GM18520 (cell line): Measurements from ENCODE around the gene MUS81.

Experiments
- ATAC-seq: cut with Tn5 transposase; IDR thresholded peaks from one replicate; pipeline ENCODE4 v1.9.1; 2021; ENCODE audit not compliant: unreplicated experiment

Gene MUS81

GRCh38 chr11:65871811-65872548 is 11.7 kb downstream of the MUS81 start:
- ATAC-seq, result no peak

GRCh38 chr11:65872586-65873317 is 12.5 kb downstream of the MUS81 start, which contains the start of gene EFEMP2:
Gene EFEMP2 (minus strand): TSS chr11:65872800. CDS start chr11:65872354, 446 bp downstream.
- no peak for ATAC-seq

DNA sequence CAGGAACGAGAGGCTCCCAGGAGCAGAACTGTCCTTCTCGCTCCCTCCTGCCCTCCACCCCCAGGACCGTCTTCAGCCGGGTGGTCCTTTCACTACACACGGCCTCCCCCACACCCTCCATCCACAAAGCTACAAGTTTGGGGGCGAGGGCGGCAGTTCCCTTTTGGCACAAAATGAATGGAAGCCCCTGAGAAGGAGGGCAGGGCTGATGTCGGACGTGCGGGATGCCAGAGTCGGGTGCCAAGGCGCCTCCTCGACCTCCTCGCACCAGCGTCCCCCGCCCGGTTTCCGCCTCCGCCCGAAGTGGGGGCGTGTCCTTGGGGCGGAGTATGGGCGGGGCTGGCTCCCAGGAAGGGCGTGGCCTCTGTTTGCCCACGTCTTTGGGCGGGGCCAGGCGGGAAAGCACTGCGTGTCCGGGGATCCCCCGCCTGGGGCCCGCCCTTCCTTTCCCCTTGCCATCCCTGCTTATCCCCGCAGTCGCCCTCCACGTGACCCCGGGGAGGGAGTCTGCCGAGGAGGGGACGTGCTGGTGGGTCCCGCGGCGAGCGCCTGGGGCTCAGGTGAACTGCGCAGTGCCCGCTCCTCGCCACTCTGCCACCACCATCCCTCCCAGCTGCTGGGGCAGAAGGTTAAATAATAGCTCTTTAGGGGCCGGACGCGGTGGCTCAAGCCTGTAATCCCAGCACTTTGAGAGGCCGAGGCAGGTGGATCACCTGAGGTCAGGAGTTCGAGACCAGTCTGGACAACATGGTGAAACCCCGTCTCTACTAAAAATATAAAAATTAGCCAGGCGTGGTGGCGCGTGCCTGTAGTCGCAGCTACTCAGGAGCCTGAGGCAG is 13.3 kb downstream of the MUS81 start:
- ATAC-seq, result peak; percentile 83

GRCh38 chr11:65879617-65880016 is 19.4 kb downstream of the MUS81 start, which contains the start of gene CTSW:
Gene CTSW (plus strand): TSS chr11:65879837. CDS start chr11:65879855, 18 bp downstream.
- no peak for ATAC-seq

DNA sequence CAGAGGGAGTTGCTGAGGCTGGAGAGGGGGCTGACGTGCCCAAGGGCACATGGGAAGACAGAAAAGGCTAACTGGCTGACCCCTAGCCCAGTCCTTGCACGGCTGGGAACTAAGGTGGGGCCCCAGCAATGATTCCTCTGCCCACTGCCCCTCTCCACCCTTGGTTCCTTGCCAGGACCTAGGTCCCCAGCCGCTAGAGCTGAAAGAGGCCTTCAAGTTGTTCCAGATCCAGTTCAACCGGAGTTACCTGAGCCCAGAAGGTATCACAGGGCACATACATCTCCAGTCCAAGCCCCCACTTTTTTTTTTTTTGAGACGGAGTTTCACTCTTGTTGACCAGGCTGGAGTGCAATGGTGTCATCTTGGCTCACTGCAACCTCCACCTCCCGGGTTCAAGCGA is 19.8 kb downstream of the MUS81 start:
- ATAC-seq, result no peak

GRCh38 chr11:65880844-65881421 is 20.7 kb downstream of the MUS81 start:
- ATAC-seq, result no peak

DNA sequence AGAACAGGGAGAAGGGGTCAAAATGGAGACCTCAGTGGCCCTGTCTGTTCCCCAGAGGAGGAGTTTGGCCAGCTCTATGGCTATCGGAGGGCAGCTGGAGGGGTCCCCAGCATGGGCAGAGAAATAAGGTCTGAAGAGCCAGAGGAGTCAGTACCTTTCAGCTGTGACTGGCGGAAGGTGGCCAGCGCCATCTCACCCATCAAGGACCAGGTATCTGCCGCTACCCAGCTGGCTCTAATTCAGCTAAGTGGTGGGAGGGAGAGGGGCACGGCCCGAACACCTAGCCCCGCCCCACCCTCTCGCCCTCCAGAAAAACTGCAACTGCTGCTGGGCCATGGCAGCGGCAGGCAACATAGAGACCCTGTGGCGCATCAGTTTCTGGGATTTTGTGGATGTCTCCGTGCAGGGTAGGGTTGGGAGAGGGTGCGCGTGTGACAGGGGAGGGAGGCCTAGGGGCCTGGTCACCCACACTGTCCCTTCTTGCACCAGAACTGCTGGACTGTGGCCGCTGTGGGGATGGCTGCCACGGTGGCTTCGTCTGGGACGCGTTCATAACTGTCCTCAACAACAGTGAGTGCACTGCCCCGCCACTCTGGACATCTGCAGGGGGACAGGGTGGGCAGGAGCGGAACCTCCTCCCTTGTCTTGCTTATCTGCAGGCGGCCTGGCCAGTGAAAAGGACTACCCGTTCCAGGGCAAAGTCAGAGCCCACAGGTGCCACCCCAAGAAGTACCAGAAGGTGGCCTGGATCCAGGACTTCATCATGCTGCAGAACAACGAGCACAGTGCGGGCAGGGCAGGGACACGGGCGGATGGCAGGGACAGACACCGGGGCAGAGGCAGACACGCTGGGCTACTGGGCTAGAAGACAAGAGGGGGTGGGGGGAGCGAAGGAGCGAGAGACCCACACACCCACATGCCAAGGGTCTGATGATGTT is 22.2 kb downstream of the MUS81 start:
- no peak for ATAC-seq

DNA sequence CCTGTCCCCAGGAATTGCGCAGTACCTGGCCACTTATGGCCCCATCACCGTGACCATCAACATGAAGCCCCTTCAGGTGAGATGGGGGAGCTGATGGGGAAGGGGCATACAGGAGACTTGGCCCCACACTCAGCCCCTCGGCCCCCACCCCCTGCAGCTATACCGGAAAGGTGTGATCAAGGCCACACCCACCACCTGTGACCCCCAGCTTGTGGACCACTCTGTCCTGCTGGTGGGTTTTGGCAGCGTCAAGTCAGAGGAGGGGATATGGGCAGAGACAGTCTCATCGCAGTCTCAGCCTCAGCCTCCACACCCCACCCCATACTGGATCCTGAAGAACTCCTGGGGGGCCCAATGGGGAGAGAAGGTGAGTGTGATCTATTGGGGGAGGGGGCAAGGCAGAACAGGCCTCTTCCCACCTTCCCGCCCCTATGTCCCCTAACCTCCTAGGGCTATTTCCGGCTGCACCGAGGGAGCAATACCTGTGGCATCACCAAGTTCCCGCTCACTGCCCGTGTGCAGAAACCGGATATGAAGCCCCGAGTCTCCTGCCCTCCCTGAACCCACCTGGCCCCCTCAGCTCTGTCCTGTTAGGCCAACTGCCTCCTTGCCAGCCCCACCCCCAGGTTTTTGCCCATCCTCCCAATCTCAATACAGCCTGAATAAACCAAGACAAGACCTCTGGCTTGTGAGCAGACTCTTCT is 23.0 kb downstream of the MUS81 start:
- no peak for ATAC-seq

DNA sequence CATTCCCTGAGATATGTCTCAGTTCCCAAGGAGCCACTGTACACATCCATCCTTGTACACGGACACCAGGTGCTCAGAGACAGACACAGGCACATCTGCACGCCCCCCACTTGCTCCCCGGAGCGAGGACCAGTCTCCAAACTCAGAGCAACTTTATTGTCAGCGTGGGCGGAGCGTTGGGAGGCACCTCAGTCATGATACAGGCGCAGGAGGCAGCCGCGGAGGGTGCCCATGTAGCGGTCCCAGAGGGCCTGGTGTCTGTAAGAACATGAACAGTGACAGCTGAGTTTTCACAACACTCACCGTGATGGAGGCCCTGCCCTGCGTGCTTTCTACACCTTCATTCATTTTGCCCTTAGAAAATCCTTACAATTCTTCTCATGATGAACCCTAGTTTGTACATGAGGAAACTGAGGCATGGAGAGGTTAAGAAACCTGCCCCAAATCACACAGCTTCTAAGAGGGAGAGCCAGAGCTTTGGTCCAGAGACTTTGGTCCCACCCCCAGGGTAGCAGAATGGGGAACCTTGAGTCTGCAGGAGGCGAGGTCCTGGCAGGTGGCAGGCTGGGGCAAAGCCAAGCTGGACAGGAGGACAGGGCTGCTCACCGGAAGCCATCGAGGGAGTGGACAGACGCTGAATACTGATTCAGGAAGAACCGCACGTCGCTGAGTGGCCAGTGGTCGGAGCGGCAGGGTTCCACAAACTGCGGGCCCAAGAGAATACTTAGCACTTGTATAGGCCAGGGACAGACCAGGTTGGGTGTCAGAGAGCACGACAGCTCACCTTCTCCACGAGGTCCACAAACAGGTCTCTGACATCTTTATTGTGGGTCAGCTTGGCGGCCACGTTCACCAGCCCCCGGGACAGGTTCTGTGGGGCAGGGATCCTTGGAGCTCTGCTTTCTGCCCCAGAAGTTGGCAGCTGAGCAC is 23.8 kb downstream of the MUS81 start:
- ATAC-seq, result no peak

DNA sequence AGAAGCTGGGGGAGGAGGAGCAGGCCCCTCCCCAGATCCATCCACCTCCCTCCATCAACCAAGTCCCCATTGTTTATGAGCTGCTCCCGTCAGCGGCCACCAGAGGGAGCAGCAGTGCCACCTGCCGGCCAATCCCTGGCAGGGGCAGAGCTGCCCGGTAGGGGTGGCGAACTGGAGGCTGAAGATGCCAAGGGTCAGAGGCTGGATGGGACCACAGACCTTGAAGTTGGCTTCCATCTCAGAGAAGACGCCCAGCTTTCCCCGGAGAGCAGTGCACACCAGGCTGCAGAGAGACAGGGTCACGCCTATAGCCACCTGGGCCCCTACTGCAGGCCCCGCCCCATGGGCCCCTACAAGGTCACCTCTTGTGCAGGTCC is 24.5 kb downstream of the MUS81 start:
- no peak for ATAC-seq

- no peak for ATAC-seq
Observed at GRCh38 chr11:65885231-65885630, 25.0 kb downstream of the MUS81 start.

DNA sequence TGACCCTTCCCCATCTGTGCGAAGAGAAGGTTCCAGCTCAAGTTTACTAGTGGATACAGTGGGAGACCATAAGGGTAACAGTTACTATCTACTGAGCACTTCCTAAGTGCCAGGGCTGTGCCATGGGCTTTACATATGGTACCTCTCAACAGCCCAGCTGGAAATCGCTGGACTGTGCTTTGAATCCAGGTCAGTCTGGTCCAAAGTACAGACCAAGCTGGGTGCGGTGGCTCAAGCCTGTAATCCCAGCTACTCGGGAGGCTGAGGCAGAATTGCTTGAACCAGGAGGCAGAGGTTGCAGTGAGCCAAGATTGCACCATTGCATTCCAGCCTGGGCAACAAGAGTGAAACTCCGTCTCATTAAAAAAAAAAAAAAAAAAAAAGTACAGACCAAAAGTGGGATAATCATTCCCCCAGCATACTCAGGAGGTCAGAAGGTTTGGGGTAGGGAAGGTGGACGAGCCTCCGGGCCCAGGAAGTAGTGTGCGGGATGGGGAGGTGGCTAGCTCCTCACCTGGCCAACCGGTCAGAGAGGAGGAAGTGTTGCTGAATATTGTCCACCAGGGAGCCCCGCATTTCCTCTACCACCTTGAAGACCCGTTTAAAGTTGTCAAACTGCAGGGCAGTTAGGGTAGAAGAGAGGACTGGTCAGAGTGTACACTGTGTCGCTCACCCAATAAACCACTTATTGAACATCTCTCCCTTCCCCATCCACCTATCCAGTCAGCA is 25.7 kb downstream of the MUS81 start:
- ATAC-seq, result no peak

DNA sequence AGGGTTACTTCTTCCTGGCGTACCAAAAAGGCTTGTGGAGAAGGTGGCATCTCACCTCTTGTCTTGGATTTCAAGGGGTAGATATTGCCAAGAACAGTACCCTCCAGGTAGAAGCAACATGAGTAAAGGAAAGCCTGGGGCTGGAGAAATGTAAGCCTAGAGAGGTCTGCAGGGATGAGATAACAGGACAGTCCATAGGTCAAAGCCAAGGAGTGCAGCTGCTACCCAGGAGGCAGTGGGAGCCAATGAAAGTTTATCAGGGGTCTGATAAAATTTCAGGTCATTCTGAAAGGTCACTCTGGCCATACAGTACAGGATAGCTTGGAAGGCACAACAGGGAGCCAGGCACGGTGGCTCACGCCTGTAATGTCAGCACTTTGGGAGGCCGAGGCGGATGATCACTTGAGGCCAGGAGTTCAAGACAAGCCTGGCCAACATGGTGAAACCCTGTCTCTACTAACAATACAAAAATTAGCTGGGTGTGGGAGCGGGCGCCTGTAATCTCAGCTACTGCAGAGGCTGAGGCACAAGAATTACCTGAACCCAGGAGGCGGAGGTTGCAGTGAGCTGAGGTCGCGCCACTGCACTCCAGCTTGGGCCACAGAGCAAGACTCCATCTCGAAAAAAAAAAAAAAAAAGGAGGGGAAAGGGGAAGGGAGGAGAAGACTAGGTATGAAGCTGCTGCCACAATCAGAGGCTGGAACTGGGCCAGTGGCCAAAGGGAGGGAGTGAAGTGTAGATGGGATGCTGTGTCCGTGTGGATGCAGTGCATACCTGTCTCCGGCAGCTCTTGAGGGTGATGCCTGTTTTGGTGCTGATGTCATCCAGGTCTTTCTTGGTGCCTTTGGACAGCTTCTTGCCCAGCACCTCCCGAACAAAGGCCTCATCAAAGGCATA is 26.8 kb downstream of the MUS81 start:
- no peak for ATAC-seq

DNA sequence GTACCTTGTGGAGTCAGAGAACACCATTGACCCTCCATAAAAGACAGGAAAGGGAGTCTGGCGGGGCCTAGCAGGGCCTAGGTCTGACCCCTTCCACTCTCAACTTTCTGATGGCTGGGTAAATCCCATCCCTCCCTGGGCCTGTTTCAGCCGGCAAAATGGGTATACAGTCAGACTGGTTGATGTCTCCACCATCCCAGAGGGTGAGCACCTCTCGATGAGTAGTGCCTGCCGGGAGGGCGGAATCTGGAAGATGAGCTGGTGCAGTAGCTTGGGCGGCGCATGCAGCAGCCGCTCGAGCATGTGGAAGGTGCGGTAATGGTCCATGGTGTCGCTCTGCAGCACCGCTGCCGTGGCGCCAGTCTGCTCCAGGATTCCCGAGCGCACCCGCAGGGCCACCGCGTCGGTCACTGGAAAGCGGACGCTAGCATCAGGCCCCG is 27.5 kb downstream of the MUS81 start:
- ATAC-seq, result no peak

- peak; percentile 25 for ATAC-seq
Observed at GRCh38 chr11:65888163-65888814, 28.1 kb downstream of the MUS81 start, which contains the start of gene FIBP. Gene FIBP (minus strand): TSS chr11:65888471. CDS start chr11:65888418, 53 bp downstream.
